Body of pancreas (tissue), 4 donors: ENCODE results near the gene SPP1.
A peak's percentile ranks its signal among the peaks of the same experiment; 100 is the strongest.

Experiments used
- POLR2A ChIP-seq, 3 donors: fragments of 450-650 bp; IDR thresholded peaks; one replicate each; pipeline ENCODE4 v1.6.1; 2016; ENCODE audit warnings: antibody characterized with exemption in 3 of 3, mild to moderate bottlenecking in 2 of 3
- TF ChIP-seq, protein P1 (sequence below), 7 experiments: fragments of 450-650 bp in 4 of 7; fragments of 200-600 bp in 3 of 7; sonication (generic) in 3 of 7; IDR thresholded peaks; one replicate each; pipeline ENCODE4 v1.5.1; 2016 to 2019; ENCODE audit warnings: antibody characterized with exemption in 7 of 7

DNA sequence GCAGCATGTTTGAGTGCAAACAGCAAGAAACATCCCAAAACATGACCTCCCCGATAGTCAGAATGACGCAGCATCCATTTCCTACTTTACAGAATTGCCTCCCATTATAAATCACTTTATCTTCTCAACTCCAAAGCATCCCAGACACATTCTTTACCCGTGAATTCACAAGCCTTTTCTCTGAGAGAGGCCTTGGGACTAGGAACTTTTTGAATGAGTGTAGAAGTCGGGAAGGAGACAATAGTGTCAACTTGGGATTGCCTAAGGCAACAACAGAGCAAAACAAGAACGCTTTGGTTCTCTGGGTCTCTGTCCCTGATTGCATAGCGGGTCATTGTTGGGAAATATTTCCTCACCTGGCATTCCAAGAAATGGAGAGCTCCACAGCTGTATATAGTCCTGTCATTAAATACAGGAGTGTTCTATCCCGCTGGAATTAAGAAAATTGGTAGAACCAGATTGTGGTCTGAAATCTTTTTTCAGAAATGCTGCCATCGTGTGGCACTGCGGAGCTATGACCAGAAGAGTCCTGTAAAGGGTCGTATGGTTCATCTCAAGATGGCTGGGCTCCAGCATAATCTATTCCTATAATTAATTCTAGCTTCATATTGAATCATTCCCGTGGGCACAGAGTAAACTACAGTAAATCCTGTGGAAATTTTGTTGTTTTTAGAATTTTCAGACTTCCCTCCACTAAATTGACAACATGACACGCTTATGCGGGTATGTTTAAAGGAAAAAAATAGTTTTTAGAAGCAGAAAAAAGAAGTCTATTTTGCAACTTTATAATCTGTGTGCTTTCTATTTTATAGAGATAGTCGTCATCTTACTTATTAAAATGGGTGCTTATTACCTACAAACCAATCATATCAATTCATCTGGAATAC lies 2.0 kb upstream of the SPP1 start:
- no peak for TF ChIP-seq POLR2A (IDR thresholded peaks at IDR 0.05)
- TF ChIP-seq, protein P1, sequence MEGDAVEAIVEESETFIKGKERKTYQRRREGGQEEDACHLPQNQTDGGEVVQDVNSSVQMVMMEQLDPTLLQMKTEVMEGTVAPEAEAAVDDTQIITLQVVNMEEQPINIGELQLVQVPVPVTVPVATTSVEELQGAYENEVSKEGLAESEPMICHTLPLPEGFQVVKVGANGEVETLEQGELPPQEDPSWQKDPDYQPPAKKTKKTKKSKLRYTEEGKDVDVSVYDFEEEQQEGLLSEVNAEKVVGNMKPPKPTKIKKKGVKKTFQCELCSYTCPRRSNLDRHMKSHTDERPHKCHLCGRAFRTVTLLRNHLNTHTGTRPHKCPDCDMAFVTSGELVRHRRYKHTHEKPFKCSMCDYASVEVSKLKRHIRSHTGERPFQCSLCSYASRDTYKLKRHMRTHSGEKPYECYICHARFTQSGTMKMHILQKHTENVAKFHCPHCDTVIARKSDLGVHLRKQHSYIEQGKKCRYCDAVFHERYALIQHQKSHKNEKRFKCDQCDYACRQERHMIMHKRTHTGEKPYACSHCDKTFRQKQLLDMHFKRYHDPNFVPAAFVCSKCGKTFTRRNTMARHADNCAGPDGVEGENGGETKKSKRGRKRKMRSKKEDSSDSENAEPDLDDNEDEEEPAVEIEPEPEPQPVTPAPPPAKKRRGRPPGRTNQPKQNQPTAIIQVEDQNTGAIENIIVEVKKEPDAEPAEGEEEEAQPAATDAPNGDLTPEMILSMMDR (IDR thresholded peaks at IDR 0.05): peak; percentile 69 to 88 (median 76)
